Choroid plexus epithelial cell (primary cell): ENCODE results near the gene CTPS2.

Experiments
- DNase-seq: peaks from one replicate; pipeline ENCODE4 v3.0.0-alpha.2; 2010; ENCODE audit warnings: low read depth
- H3K4me3 ChIP-seq: 2 replicates; pipeline ENCODE4 v1.5.1; 2011; ENCODE audit warnings: low read depth, mild to moderate bottlenecking, control low read depth, low read length, moderate library complexity
- CTCF ChIP-seq: conservative IDR thresholded peaks from 2 replicates; pipeline ENCODE4 v1.5.1; 2011; ENCODE audit warnings: low read depth, mild to moderate bottlenecking, control low read depth, inconsistent platforms, low read length, moderate library complexity

Gene CTPS2

DNA sequence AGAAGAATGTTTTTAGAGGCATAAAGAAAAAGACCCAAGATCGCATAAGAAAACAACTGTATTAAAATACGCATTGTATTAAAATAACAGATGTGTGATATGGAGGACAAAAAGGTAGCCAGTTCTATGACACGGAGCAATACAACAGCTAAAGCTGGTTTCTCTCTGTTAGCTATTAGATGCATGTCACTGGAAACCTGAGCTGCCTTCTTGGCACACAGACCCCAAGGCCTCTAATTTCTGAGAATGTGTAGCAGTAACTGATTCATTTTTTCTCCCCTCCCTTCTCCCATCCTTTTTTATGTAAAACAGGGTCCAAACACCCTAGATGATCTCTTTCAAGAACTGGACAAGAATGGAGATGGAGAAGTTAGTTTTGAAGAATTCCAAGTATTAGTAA lies 58.4 kb downstream of the CTPS2 start:
- DNase-seq = peak; percentile 23
- H3K4me3 ChIP-seq = no peak overlapping the region
- no peak for TF ChIP-seq CTCF

GRCh38 chrX:16653424-16653823 lies 59.0 kb downstream of the CTPS2 start:
- no peak for TF ChIP-seq CTCF
- H3K4me3 ChIP-seq = no peak overlapping the region
- DNase-seq = no peak

DNA sequence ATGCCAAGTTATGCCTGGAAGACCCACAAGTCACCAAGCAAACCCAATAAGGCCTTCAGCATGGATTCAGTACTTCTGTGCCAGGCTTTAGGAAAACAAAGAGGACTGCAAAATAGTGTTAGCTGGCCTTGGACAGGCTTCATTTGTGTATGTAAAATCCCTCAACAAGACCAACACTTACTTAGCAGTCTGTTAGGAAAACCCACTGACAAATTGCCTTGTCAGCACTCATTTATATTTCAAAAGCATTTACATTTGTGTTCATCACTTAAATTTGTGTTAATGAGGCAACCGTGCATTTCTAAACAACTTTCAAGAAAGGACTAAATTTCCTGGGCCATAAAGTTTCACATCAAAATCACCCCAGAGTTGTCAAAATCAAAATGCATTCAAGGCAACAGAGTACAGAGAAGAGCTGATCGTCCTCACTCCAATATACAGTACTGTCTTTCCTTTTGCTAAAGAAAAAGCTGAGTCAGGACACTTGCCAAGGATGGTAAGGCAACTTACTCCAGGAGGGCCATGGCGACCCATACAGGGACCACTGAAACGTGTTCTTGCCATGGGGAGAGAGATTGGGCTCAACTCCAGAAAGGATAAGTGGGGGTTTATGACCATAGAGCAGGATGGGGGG lies 61.0 kb downstream of the CTPS2 start:
- no peak for TF ChIP-seq CTCF
- H3K4me3 ChIP-seq = no peak overlapping the region
- DNase-seq = no peak

- no peak for TF ChIP-seq CTCF
- no peak within 1 kb of the TSS for H3K4me3 ChIP-seq
- no peak for DNase-seq
These were observed 62.6 kb downstream of the CTPS2 start, which contains the start of gene S100G for GRCh38 chrX:16649858-16650257. TSS of gene S100G (plus strand) at chrX:16650158. CDS start at chrX:16651007, 849 bp downstream.

DNA sequence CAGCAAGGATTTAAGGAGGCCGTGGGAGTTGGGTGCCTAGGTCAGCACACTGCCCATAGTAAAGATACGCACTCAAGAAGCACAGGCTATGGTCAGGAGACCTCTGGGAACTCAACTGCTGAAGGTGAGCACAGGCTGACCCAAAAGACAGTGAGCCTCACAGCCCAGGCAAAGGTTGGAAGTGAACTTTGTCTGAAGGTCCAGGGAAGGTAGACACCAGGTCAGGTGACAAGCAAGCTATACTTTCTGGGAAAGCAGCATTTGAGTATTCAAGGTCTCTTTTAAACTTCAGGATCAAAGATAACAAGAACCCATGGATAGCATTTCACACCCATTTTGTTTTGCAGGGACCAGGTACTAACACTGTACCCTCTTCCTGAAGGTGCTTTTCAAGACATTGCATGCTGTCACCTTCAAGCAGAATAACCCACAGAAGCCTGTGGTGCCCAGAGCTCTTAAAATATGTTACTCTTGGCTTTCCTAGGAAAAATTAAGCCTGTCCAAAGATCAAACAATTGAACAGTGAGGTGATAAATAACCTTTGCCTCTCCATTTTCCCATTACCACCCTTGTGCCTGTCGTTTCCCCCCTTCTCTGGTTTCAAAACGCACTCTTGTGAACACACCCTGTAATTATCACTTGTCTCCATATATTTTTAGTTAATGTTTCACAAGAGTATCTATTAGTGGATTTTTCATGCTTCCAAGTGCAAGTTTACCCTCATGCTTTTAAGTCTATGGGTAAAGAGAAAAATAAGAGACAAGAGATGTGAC lies 65.9 kb downstream of the CTPS2 start:
- DNase-seq = no peak
- no peak for TF ChIP-seq CTCF
- no peak overlapping the region for H3K4me3 ChIP-seq

DNA sequence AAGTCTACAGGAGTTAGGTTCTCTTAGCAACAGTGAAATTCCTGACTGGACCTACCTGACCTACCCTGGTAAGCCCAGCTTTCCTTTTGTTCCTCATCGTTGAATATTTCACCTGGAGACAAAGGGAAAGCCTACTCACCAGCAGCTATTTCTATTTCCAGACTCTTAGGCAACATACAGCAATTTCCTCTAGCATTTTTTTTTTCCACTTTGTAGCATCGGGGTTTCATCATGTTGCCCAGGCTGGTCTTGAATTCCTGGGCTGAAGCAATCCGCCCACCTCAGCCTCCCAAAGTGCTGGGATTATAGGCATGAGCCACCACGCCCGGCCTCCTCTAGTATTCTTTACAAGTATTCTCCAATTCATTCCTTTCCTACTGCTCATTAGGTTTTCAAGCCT lies 69.3 kb downstream of the CTPS2 start:
- no peak for TF ChIP-seq CTCF
- H3K4me3 ChIP-seq = no peak overlapping the region
- peak; percentile 60 for DNase-seq

DNA sequence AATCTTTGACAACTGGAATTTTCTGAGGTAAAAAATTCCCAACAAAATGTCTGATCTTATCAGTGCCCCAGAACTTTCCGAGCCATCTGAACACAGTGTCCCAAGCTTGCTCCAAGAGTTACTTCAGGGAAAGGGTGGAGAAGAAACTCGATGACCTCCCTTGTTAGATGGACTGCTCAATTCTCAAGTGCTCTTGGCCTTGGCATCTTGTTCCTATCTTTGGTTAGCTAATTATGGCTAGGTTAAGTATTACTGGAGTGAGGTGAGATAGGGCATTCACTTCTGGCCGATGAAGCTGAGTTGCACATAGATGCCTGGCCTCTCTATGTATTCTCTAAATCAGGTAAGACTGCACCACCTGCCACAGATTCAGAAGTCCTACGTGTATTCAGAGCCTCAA lies 71.6 kb downstream of the CTPS2 start:
- no peak overlapping the region for H3K4me3 ChIP-seq
- TF ChIP-seq CTCF = no peak
- no peak for DNase-seq
